ENCODE results near the gene RAB5B.
A peak's percentile ranks its signal among the peaks of the same experiment; 100 is the strongest.

The RAB5B gene

GRCh38 chr12:56034586-56035332 lies 60.9 kb downstream of the RAB5B start:
- Histone ChIP-seq H3K4me1 (ENCODE audit: control insufficient read depth, insufficient read depth, low read length) (peaks cover 11% of the 10 kb centered on the region; the same call in 1 of the 2 replicates), H3K9me3 (ENCODE audit: control insufficient read depth, insufficient read depth, low read depth, low read length) (no peaks in the 10 kb centered on the region), H3K4me3 (ENCODE audit: low read depth, low read length) (no peak overlapping the region), H3K27ac (ENCODE audit: extremely low read depth, low read depth, low read length) (no peak overlapping the region), H3K36me3 (ENCODE audit: control insufficient read depth in 2 of 2, insufficient read depth in 1 of 2, low read length in 2 of 2) (peaks cover 0 to 22% of the 10 kb centered on the region in 2 experiments; a peak in 2 of 3 replicates)
- ChIA-PET CTCF (interaction anchor here (2.0 kb wide), 1 partner anchor 39 kb away, joined by 4 read pairs; no protein-coding TSS in a partner anchor), POLR2A (no interaction called here)
- TF ChIP-seq ZNF221 (tag by site-specific recombination; IDR thresholded peaks at IDR 0.05; ENCODE audit: borderline replicate concordance), result no peak
- TF ChIP-seq ZNF19 (tag by site-specific recombination; IDR thresholded peaks at IDR 0.05; ENCODE audit: low read depth), result no peak
- TF ChIP-seq MZF1 (tag by site-specific recombination; IDR thresholded peaks at IDR 0.05; ENCODE audit: borderline replicate concordance), result no peak
- no peak for TF ChIP-seq PRDM1 (tag by site-specific recombination; IDR thresholded peaks at IDR 0.05)
- no peak for TF ChIP-seq ZNF544 (tag by site-specific recombination; IDR thresholded peaks at IDR 0.05)
- no peak for TF ChIP-seq ZNF423 (tag by site-specific recombination; IDR thresholded peaks at IDR 0.05)
- TF ChIP-seq, protein P1, sequence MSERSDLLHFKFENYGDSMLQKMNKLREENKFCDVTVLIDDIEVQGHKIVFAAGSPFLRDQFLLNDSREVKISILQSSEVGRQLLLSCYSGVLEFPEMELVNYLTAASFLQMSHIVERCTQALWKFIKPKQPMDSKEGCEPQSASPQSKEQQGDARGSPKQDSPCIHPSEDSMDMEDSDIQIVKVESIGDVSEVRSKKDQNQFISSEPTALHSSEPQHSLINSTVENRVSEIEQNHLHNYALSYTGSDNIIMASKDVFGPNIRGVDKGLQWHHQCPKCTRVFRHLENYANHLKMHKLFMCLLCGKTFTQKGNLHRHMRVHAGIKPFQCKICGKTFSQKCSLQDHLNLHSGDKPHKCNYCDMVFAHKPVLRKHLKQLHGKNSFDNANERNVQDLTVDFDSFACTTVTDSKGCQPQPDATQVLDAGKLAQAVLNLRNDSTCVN (tag by site-specific recombination; optimal IDR thresholded peaks at IDR 0.05), result no peak
- no peak for TF ChIP-seq ZNF621 (tag by site-specific recombination; IDR thresholded peaks at IDR 0.05)
- TF ChIP-seq ZNF747 (tag by site-specific recombination; IDR thresholded peaks at IDR 0.05), result no peak
- TF ChIP-seq ZNF664 (tag by site-specific recombination; IDR thresholded peaks at IDR 0.05), result no peak

DNA sequence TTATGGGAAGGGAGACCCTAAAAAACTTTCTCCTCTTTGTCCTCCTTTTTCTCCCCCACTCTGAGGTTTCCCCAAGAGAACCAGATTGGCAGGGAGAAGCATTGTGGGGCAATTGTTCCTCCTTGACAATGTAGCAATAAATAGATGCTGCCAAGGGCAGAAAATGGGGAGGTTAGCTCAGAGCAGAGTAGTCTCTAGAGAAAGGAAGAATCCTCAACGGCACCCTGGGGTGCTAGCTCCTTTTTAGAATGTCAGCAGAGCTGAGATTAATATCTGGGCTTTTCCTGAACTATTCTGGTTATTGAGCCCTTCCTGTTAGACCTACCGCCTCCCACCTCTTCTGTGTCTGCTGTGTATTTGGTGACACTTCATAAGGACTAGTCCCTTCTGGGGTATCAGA lies 63.3 kb downstream of the RAB5B start:
- ChIA-PET CTCF (interaction anchor here (0.6 to 4.4 kb wide), 5 partner anchors 8 to 300 kb away, joined by 3 to 46 read pairs (median 3); partner anchors contain the start of gene SUOX), POLR2A (interaction anchor here (1.2 to 1.6 kb wide), 2 partner anchors 64 to 67 kb away, joined by 3 to 5 read pairs; partner anchors contain the start of genes PA2G4 and RAB5B)
- peaks cover 0 to 21% of the 10 kb centered on the region in 2 experiments; a peak in 2 of 3 replicates for H3K36me3 ChIP-seq (ENCODE audit: control insufficient read depth in 2 of 2, insufficient read depth in 1 of 2, low read length in 2 of 2)
- no peak overlapping the region for H3K27ac ChIP-seq (ENCODE audit: extremely low read depth, low read depth, low read length)
- no peak overlapping the region for H3K4me3 ChIP-seq (ENCODE audit: low read depth, low read length)
- no peaks in the 10 kb centered on the region for H3K9me3 ChIP-seq (ENCODE audit: control insufficient read depth, insufficient read depth, low read depth, low read length)
- H3K4me1 ChIP-seq (ENCODE audit: control insufficient read depth, insufficient read depth, low read length), result peaks cover 16% of the 10 kb centered on the region
- TF ChIP-seq ZBTB21 (tag by site-specific recombination; IDR thresholded peaks at IDR 0.05) (no peak), ZNF341 (tag by site-specific recombination; IDR thresholded peaks at IDR 0.05; ENCODE audit: low read depth) (peak; percentile 55), ZBTB6 (tag by site-specific recombination; IDR thresholded peaks at IDR 0.05) (no peak), ZBTB8A (tag by site-specific recombination; IDR thresholded peaks at IDR 0.05) (no peak), OSR2 (tag by site-specific recombination; IDR thresholded peaks at IDR 0.05) (no peak)

DNA sequence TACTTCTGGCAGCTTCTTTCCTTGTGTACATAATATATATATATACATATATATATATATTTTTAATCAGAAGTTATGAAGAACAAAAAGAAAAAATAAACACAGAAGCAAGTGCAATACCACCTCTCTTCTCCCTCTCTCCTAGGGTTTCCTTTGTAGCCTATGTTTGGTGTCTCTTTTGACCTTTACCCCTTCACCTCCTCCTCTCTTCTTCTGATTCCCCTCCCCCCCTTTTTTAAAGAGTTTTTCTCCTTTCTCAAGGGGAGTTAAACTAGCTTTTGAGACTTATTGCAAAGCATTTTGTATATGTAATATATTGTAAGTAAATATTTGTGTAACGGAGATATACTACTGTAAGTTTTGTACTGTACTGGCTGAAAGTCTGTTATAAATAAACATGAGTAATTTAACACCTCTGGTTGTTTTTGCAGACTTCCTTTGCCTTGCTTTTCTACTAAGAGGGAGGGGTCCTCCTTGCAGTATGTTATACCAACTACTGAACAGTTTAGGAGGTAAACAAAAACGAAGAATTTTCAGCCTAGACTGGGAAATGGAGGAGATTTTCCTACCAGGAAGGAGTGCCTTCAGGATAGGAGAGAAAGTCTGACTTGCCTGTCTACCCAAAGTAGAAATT lies 64.3 kb downstream of the RAB5B start:
- H3K27ac ChIP-seq (ENCODE audit: extremely low read depth, low read depth, low read length), result no peak overlapping the region
- CTCF ChIA-PET, result interaction anchor here (0.6 to 4.4 kb wide), 5 partner anchors 9 to 369 kb away, joined by 3 to 46 read pairs (median 4); partner anchors contain the start of gene SUOX
- H3K36me3 ChIP-seq (ENCODE audit: control insufficient read depth in 2 of 2, insufficient read depth in 1 of 2, low read length in 2 of 2), result peaks cover 0 to 18% of the 10 kb centered on the region in 2 experiments; a peak in 2 of 3 replicates
- no peaks in the 10 kb centered on the region for H3K9me3 ChIP-seq (ENCODE audit: control insufficient read depth, insufficient read depth, low read depth, low read length)
- H3K4me3 ChIP-seq (ENCODE audit: low read depth, low read length), result no peak overlapping the region
- TF ChIP-seq PRDM6 (tag by site-specific recombination; IDR thresholded peaks at IDR 0.05) (peak; percentile 82; the same call in 1 of the 2 replicates), ZNF660 (tag by site-specific recombination; IDR thresholded peaks at IDR 0.05) (no peak), ZNF366 (tag by site-specific recombination; conservative IDR thresholded peaks at IDR 0.05) (peak; percentile 3; the same call in 1 of the 2 replicates)
- POLR2A ChIA-PET, result interaction anchor here (1.2 to 1.6 kb wide), 2 partner anchors 65 to 66 kb away, joined by 3 to 5 read pairs; partner anchors contain the start of genes PA2G4 and RAB5B
- peaks cover 19% of the 10 kb centered on the region for H3K4me1 ChIP-seq (ENCODE audit: control insufficient read depth, insufficient read depth, low read length)
